DOHH2 (cell line): ENCODE data around the gene OR2F1.

ENCODE experiments used
- CTCF ChIP-seq: fragments of 200-600 bp; sonication (generic); IDR thresholded peaks from one replicate; pipeline ENCODE4 v1.5.1; 2014; ENCODE audit warnings: antibody characterized with exemption, mild to moderate bottlenecking, low read depth, low read length; ENCODE audit not compliant: poor library complexity, severe bottlenecking
- EZH2phosphoT487 ChIP-seq: fragments of 200-600 bp; sonication (generic); IDR thresholded peaks from 2 replicates; pipeline ENCODE4 v1.6.1; 2017; ENCODE audit warnings: borderline replicate concordance, mild to moderate bottlenecking, antibody characterized with exemption, low read length, moderate library complexity, mixed read lengths

GRCh38 chr7:144006029-144006691 lies 51.5 kb downstream of the OR2F1 start:
- TF ChIP-seq CTCF (no peak), EZH2phosphoT487 (no peak)
